HEK293 (cell line): ENCODE data around the gene KCNQ2.

ENCODE experiments used
- CTCF ChIA-PET: fragments of 350-600 bp; formaldehyde crosslinking; extraction: SDS; loops from one replicate; lab custom pipeline; 2021; ENCODE audit warnings: antibody characterized with exemption; lab: Yijun Ruan, JAX
- POLR2A ChIA-PET: fragments of 300-600 bp; formaldehyde crosslinking; extraction: SDS; loops from one replicate; lab custom pipeline; 2020; ENCODE audit warnings: antibody characterized with exemption, inconsistent platforms; lab: Yijun Ruan, JAX
- H3K27ac ChIP-seq: fragments of 200-500 bp; sonication (Bioruptor generic); 2 replicates; pipeline ENCODE4 v1.5.1; 2014; ENCODE audit warnings: low read depth, low read length, control low read depth, inconsistent platforms; ENCODE audit errors: extremely low read depth
- H3K36me3 ChIP-seq, 2 experiments: fragments of 200-500 bp in 1 of 2; sonication (Bioruptor generic) in 1 of 2; 1 replicate in 1 of 2; 2 replicates in 1 of 2; pipeline ENCODE4 v1.5.1; 2014 to 2017; ENCODE audit warnings: inconsistent platforms in 2 of 2, low read length in 2 of 2; ENCODE audit not compliant: control insufficient read depth in 2 of 2, insufficient read depth in 1 of 2
- H3K4me1 ChIP-seq: fragments of 200-500 bp; sonication (Bioruptor generic); 2 replicates; pipeline ENCODE4 v1.5.1; 2014; ENCODE audit warnings: mild to moderate bottlenecking, low read length, inconsistent platforms; ENCODE audit not compliant: control insufficient read depth, insufficient read depth
- H3K4me3 ChIP-seq: 2 replicates; pipeline ENCODE4 v1.5.1; 2011; ENCODE audit warnings: low read depth, mild to moderate bottlenecking, control low read depth, low read length, moderate library complexity
- H3K9me3 ChIP-seq: fragments of 200-500 bp; sonication (Bioruptor generic); 2 replicates; pipeline ENCODE4 v1.5.1; 2014; ENCODE audit warnings: low read depth, low read length, inconsistent platforms; ENCODE audit not compliant: control insufficient read depth, insufficient read depth
- GFI1B ChIP-seq: fragments of 450-650 bp; formaldehyde crosslinking; IDR thresholded peaks from 2 replicates; pipeline ENCODE4 v1.5.1; 2016; ENCODE audit warnings: missing biosample characterization, missing genetic modification characterization
- GLI4 ChIP-seq: fragments of 450-650 bp; formaldehyde crosslinking; IDR thresholded peaks from 2 replicates; pipeline ENCODE4 v1.5.1; 2016; ENCODE audit warnings: missing biosample characterization, missing genetic modification characterization
- HOXD13 ChIP-seq: sonication (generic); formaldehyde crosslinking; IDR thresholded peaks from 2 replicates; pipeline ENCODE4 v1.8.0; 2022; ENCODE audit warnings: missing genetic modification reagents, borderline replicate concordance
- KLF17 ChIP-seq: fragments of 450-650 bp; formaldehyde crosslinking; IDR thresholded peaks from 2 replicates; pipeline ENCODE4 v1.5.1; 2016; ENCODE audit warnings: missing biosample characterization, missing genetic modification characterization
- OSR2 ChIP-seq: fragments of 450-650 bp; formaldehyde crosslinking; IDR thresholded peaks from 2 replicates; pipeline ENCODE4 v1.5.1; 2016; ENCODE audit warnings: missing biosample characterization, missing genetic modification characterization
- PATZ1 ChIP-seq: fragments of 450-650 bp; formaldehyde crosslinking; IDR thresholded peaks from 2 replicates; pipeline ENCODE4 v1.5.1; 2016; ENCODE audit warnings: missing biosample characterization, missing genetic modification characterization
- SP2 ChIP-seq: fragments of 450-650 bp; formaldehyde crosslinking; IDR thresholded peaks from 2 replicates; pipeline ENCODE4 v1.5.1; 2016; ENCODE audit warnings: missing biosample characterization, missing genetic modification characterization
- ZFHX2 ChIP-seq: fragments of 450-650 bp; formaldehyde crosslinking; conservative IDR thresholded peaks from 2 replicates; pipeline ENCODE4 v1.5.1; 2016; ENCODE audit warnings: missing biosample characterization, missing genetic modification characterization
- ZFP3 ChIP-seq: fragments of 450-650 bp; formaldehyde crosslinking; IDR thresholded peaks from 2 replicates; pipeline ENCODE4 v1.5.1; 2016; ENCODE audit warnings: low read depth, missing biosample characterization, missing genetic modification characterization
- ZNF132 ChIP-seq: fragments of 450-650 bp; formaldehyde crosslinking; IDR thresholded peaks from 2 replicates; pipeline ENCODE4 v1.5.1; 2017; ENCODE audit warnings: missing biosample characterization, missing genetic modification characterization, borderline replicate concordance
- ZNF138 ChIP-seq: fragments of 450-650 bp; formaldehyde crosslinking; IDR thresholded peaks from 2 replicates; pipeline ENCODE4 v1.5.1; 2016; ENCODE audit warnings: missing biosample characterization, missing genetic modification characterization, borderline replicate concordance
- ZNF157 ChIP-seq: fragments of 450-650 bp; formaldehyde crosslinking; IDR thresholded peaks from 2 replicates; pipeline ENCODE4 v1.5.1; 2016; ENCODE audit warnings: missing biosample characterization, missing genetic modification characterization
- ZNF2 ChIP-seq: fragments of 450-650 bp; formaldehyde crosslinking; IDR thresholded peaks from 2 replicates; pipeline ENCODE4 v1.5.1; 2016; ENCODE audit warnings: missing biosample characterization, missing genetic modification characterization
- ZNF596 ChIP-seq: fragments of 450-650 bp; IDR thresholded peaks from 2 replicates; pipeline ENCODE4 v1.5.0; 2018; ENCODE audit warnings: missing biosample characterization, mild to moderate bottlenecking, missing genetic modification characterization, moderate library complexity
- ZNF776 ChIP-seq: fragments of 450-650 bp; formaldehyde crosslinking; IDR thresholded peaks from 2 replicates; pipeline ENCODE4 v1.5.0; 2017; ENCODE audit warnings: missing biosample characterization, missing genetic modification characterization, borderline replicate concordance
- ZNF777 ChIP-seq: fragments of 450-650 bp; formaldehyde crosslinking; IDR thresholded peaks from 2 replicates; pipeline ENCODE4 v1.5.1; 2017; ENCODE audit warnings: missing biosample characterization, missing genetic modification characterization, borderline replicate concordance
- ZNF830 ChIP-seq: fragments of 450-650 bp; IDR thresholded peaks from 2 replicates; pipeline ENCODE4 v1.5.0; 2018; ENCODE audit warnings: missing biosample characterization, missing genetic modification characterization, low read depth, mild to moderate bottlenecking, moderate library complexity
- ZNF837 ChIP-seq: fragments of 450-650 bp; formaldehyde crosslinking; IDR thresholded peaks from 2 replicates; pipeline ENCODE4 v1.5.1; 2016; ENCODE audit warnings: missing biosample characterization, missing genetic modification characterization
- ZSCAN23 ChIP-seq: fragments of 450-650 bp; formaldehyde crosslinking; IDR thresholded peaks from 2 replicates; pipeline ENCODE4 v1.5.1; 2016; ENCODE audit warnings: missing biosample characterization, missing genetic modification characterization
- TF ChIP-seq, protein P1 (sequence below): fragments of 450-650 bp; formaldehyde crosslinking; IDR thresholded peaks from 2 replicates; pipeline ENCODE4 v1.5.1; 2016; ENCODE audit warnings: missing biosample characterization, missing genetic modification characterization, borderline replicate concordance
- TF ChIP-seq, protein P2 (sequence below): fragments of 450-650 bp; formaldehyde crosslinking; conservative IDR thresholded peaks from 2 replicates; pipeline ENCODE4 v1.5.1; 2016; ENCODE audit warnings: low read depth, missing biosample characterization, missing genetic modification characterization
- TF ChIP-seq, protein P3 (sequence below): fragments of 450-650 bp; formaldehyde crosslinking; IDR thresholded peaks from 2 replicates; pipeline ENCODE4 v1.5.1; 2016; ENCODE audit warnings: missing biosample characterization, missing genetic modification characterization
- TF ChIP-seq, protein P4 (sequence below): IDR thresholded peaks from 2 replicates; pipeline ENCODE4 v1.6.1; 2011; ENCODE audit warnings: mild to moderate bottlenecking, low read depth, low read length, borderline replicate concordance
- TF ChIP-seq, protein P5 (sequence below): fragments of 450-650 bp; formaldehyde crosslinking; IDR thresholded peaks from 2 replicates; pipeline ENCODE4 v1.5.0; 2017; ENCODE audit warnings: missing biosample characterization, missing genetic modification characterization, borderline replicate concordance

Gene KCNQ2

GRCh38 chr20:63449025-63449424, 23.4 kb downstream of the KCNQ2 start:
- Histone ChIP-seq H3K27ac (no peak overlapping the region), H3K4me1 (no peaks in the 10 kb centered on the region), H3K36me3 (no peaks in the 10 kb centered on the region), H3K4me3 (no peak overlapping the region), H3K9me3 (no peaks in the 10 kb centered on the region)
- CTCF ChIA-PET: no interaction called here
- POLR2A ChIA-PET: no interaction called here
- TF ChIP-seq, protein P1, sequence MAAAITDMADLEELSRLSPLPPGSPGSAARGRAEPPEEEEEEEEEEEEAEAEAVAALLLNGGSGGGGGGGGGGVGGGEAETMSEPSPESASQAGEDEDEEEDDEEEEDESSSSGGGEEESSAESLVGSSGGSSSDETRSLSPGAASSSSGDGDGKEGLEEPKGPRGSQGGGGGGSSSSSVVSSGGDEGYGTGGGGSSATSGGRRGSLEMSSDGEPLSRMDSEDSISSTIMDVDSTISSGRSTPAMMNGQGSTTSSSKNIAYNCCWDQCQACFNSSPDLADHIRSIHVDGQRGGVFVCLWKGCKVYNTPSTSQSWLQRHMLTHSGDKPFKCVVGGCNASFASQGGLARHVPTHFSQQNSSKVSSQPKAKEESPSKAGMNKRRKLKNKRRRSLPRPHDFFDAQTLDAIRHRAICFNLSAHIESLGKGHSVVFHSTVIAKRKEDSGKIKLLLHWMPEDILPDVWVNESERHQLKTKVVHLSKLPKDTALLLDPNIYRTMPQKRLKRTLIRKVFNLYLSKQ (tag by site-specific recombination): no peak
- TF ChIP-seq, protein P2, sequence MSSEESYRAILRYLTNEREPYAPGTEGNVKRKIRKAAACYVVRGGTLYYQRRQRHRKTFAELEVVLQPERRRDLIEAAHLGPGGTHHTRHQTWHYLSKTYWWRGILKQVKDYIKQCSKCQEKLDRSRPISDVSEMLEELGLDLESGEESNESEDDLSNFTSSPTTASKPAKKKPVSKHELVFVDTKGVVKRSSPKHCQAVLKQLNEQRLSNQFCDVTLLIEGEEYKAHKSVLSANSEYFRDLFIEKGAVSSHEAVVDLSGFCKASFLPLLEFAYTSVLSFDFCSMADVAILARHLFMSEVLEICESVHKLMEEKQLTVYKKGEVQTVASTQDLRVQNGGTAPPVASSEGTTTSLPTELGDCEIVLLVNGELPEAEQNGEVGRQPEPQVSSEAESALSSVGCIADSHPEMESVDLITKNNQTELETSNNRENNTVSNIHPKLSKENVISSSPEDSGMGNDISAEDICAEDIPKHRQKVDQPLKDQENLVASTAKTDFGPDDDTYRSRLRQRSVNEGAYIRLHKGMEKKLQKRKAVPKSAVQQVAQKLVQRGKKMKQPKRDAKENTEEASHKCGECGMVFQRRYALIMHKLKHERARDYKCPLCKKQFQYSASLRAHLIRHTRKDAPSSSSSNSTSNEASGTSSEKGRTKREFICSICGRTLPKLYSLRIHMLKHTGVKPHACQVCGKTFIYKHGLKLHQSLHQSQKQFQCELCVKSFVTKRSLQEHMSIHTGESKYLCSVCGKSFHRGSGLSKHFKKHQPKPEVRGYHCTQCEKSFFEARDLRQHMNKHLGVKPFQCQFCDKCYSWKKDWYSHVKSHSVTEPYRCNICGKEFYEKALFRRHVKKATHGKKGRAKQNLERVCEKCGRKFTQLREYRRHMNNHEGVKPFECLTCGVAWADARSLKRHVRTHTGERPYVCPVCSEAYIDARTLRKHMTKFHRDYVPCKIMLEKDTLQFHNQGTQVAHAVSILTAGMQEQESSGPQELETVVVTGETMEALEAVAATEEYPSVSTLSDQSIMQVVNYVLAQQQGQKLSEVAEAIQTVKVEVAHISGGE (tag by site-specific recombination): no peak
- TF ChIP-seq ZNF837 (tag by site-specific recombination) (no peak), ZFHX2 (no peak), ZNF596 (tag by site-specific recombination) (no peak), ZNF138 (tag by site-specific recombination) (no peak), GFI1B (tag by site-specific recombination) (no peak), KLF17 (no peak), ZNF830 (tag by site-specific recombination) (no peak), HOXD13 (CRISPR knock-in tag) (no peak), ZNF157 (tag by site-specific recombination) (no peak), ZNF776 (no peak)

- Histone ChIP-seq H3K9me3 (no peaks in the 10 kb centered on the region), H3K36me3 (no peaks in the 10 kb centered on the region), H3K4me1 (no peaks in the 10 kb centered on the region), H3K27ac (no peak overlapping the region), H3K4me3 (no peak overlapping the region)
- ChIA-PET POLR2A (no interaction called here), CTCF (no interaction called here)
- TF ChIP-seq, protein P3, sequence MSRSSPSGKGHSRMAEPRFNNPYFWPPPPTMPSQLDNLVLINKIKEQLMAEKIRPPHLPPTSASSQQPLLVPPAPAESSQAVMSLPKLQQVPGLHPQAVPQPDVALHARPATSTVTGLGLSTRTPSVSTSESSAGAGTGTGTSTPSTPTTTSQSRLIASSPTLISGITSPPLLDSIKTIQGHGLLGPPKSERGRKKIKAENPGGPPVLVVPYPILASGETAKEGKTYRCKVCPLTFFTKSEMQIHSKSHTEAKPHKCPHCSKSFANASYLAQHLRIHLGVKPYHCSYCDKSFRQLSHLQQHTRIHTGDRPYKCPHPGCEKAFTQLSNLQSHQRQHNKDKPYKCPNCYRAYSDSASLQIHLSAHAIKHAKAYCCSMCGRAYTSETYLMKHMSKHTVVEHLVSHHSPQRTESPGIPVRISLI (tag by site-specific recombination): no peak
- TF ChIP-seq, protein P4, sequence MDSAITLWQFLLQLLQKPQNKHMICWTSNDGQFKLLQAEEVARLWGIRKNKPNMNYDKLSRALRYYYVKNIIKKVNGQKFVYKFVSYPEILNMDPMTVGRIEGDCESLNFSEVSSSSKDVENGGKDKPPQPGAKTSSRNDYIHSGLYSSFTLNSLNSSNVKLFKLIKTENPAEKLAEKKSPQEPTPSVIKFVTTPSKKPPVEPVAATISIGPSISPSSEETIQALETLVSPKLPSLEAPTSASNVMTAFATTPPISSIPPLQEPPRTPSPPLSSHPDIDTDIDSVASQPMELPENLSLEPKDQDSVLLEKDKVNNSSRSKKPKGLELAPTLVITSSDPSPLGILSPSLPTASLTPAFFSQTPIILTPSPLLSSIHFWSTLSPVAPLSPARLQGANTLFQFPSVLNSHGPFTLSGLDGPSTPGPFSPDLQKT: no peak
- TF ChIP-seq ZSCAN23 (no peak), ZNF777 (tag by site-specific recombination) (no peak), PATZ1 (tag by site-specific recombination) (no peak), ZNF132 (tag by site-specific recombination) (no peak), ZNF2 (tag by site-specific recombination) (no peak), OSR2 (tag by site-specific recombination) (no peak), SP2 (no peak), ZFP3 (tag by site-specific recombination) (no peak), GLI4 (tag by site-specific recombination) (no peak)
- TF ChIP-seq, protein P5, sequence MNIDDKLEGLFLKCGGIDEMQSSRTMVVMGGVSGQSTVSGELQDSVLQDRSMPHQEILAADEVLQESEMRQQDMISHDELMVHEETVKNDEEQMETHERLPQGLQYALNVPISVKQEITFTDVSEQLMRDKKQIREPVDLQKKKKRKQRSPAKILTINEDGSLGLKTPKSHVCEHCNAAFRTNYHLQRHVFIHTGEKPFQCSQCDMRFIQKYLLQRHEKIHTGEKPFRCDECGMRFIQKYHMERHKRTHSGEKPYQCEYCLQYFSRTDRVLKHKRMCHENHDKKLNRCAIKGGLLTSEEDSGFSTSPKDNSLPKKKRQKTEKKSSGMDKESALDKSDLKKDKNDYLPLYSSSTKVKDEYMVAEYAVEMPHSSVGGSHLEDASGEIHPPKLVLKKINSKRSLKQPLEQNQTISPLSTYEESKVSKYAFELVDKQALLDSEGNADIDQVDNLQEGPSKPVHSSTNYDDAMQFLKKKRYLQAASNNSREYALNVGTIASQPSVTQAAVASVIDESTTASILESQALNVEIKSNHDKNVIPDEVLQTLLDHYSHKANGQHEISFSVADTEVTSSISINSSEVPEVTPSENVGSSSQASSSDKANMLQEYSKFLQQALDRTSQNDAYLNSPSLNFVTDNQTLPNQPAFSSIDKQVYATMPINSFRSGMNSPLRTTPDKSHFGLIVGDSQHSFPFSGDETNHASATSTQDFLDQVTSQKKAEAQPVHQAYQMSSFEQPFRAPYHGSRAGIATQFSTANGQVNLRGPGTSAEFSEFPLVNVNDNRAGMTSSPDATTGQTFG (tag by site-specific recombination): no peak
Observed at GRCh38 chr20:63448031-63448430, 24.4 kb downstream of the KCNQ2 start.
